ENCODE data around the gene DSN1. TPM values are rescaled to one million over a fixed set of nuclear protein-coding genes. Genes with fewer than 3 reads are reported as not detected.

Gene DSN1
- total RNA-seq, 1 experiment from 2014 or later: 27.2 TPM

DNA sequence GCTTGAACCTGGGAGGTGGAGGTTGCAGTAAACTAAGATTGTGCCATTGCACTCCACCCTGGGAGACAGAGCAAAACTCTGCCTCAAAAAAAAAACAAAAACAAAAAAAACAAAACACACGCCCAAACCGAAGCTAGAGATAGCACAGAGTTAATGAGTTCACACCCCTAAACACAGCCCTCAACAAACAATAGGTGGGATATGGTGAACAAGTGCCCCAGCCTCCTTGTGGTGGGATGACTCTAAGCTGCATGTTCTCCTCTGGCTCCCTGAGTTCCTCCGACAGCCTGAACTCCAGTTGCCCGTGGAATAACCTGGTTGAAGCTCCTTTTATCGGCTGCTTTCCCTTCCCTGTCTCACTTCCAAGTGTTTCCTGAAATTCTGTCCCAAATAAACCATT is 22.1 kb upstream of the DSN1 start:
- H3K9me3 ChIP-seq (ENCODE audit: control insufficient read depth, insufficient read depth, low read depth, low read length): no peaks in the 10 kb centered on the region
- H3K36me3 ChIP-seq (ENCODE audit: control insufficient read depth, insufficient read depth, low read length): peaks cover 21% of the 10 kb centered on the region
- H3K27me3 ChIP-seq (ENCODE audit: control insufficient read depth, insufficient read depth, low read length): no peaks in the 10 kb centered on the region
- TF ChIP-seq SIN3A (IDR thresholded peaks at IDR 0.05; ENCODE audit: borderline replicate concordance, insufficient read depth, low read depth, low read length): no peak
- ATAC-seq: no peak
- POLR2A ChIA-PET: interaction anchor here (0.6 kb wide), 1 partner anchor 235 kb away, joined by 3 read pairs; no protein-coding TSS in a partner anchor
- CTCF ChIA-PET: interaction anchor here (1.5 kb wide), 1 partner anchor 40 kb away, joined by 6 read pairs; no protein-coding TSS in a partner anchor
- intact Hi-C loops (cut with micrococcal nuclease; ENCODE audit: unreplicated experiment) (no loop called here), in situ Hi-C loops (cut with HindIII; ENCODE audit: low pct_unique_long_range_greater_than_20kb, low sequenced_read_pairs) (no loop called here)
- H3K4me3 ChIP-seq (ENCODE audit: low read depth in 2 of 2, low read length in 2 of 2): no peak overlapping the region
- no peaks in the 10 kb centered on the region for H3K4me1 ChIP-seq (ENCODE audit: control insufficient read depth, insufficient read depth, low read length)
- no TSS peak for BruUV-seq (replicated peaks)
- H3K27ac ChIP-seq (ENCODE audit: low read length): no peak overlapping the region
- no peak for DNase-seq (ENCODE audit: low read depth, low spot score)

DNA sequence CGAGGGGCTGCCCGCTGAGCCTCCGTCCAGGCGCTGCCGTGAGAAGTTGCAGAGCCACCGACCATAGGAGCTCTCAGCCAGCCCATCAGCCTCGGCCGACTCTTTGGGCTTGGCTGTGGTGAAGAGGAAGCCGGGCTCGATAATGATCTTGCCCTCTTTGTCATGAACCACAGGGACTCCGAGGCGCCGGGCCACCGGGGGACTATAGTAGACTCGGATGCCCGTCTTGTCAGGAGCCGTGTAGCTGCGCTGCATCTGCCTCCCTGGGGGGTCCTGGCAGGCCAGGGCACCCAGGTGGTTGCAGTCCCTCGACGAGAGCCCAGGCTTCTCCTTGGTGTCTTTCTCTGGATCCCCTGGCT is 20.5 kb upstream of the DSN1 start:
- intact Hi-C loops (cut with micrococcal nuclease; ENCODE audit: unreplicated experiment) (no loop called here), in situ Hi-C loops (cut with HindIII; ENCODE audit: low pct_unique_long_range_greater_than_20kb, low sequenced_read_pairs) (no loop called here)
- Histone ChIP-seq H3K4me1 (ENCODE audit: control insufficient read depth, insufficient read depth, low read length) (no peaks in the 10 kb centered on the region), H3K9me3 (ENCODE audit: control insufficient read depth, insufficient read depth, low read depth, low read length) (no peaks in the 10 kb centered on the region), H3K36me3 (ENCODE audit: control insufficient read depth, insufficient read depth, low read length) (peaks cover 18% of the 10 kb centered on the region), H3K4me3 (ENCODE audit: low read depth in 2 of 2, low read length in 2 of 2) (no peak overlapping the region), H3K27ac (ENCODE audit: low read length) (no peak overlapping the region), H3K27me3 (ENCODE audit: control insufficient read depth, insufficient read depth, low read length) (no peaks in the 10 kb centered on the region)
- no peak for ATAC-seq
- DNase-seq (ENCODE audit: low read depth, low spot score): no peak
- CTCF ChIA-PET: no interaction called here
- TSS peak; percentile 62 for BruUV-seq (replicated peaks)
- POLR2A ChIA-PET: interaction anchor here (0.6 kb wide), 1 partner anchor 17 kb away, joined by 3 read pairs; no protein-coding TSS in a partner anchor
- TF ChIP-seq, protein P1, sequence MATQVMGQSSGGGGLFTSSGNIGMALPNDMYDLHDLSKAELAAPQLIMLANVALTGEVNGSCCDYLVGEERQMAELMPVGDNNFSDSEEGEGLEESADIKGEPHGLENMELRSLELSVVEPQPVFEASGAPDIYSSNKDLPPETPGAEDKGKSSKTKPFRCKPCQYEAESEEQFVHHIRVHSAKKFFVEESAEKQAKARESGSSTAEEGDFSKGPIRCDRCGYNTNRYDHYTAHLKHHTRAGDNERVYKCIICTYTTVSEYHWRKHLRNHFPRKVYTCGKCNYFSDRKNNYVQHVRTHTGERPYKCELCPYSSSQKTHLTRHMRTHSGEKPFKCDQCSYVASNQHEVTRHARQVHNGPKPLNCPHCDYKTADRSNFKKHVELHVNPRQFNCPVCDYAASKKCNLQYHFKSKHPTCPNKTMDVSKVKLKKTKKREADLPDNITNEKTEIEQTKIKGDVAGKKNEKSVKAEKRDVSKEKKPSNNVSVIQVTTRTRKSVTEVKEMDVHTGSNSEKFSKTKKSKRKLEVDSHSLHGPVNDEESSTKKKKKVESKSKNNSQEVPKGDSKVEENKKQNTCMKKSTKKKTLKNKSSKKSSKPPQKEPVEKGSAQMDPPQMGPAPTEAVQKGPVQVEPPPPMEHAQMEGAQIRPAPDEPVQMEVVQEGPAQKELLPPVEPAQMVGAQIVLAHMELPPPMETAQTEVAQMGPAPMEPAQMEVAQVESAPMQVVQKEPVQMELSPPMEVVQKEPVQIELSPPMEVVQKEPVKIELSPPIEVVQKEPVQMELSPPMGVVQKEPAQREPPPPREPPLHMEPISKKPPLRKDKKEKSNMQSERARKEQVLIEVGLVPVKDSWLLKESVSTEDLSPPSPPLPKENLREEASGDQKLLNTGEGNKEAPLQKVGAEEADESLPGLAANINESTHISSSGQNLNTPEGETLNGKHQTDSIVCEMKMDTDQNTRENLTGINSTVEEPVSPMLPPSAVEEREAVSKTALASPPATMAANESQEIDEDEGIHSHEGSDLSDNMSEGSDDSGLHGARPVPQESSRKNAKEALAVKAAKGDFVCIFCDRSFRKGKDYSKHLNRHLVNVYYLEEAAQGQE (IDR thresholded peaks at IDR 0.05; ENCODE audit: insufficient read depth in 1 of 2, low read depth in 2 of 2, low read length in 1 of 2): no peak
- TF ChIP-seq POLR2AphosphoS5 (IDR thresholded peaks at IDR 0.05; ENCODE audit: low read depth, low read length) (no peak), SIN3A (IDR thresholded peaks at IDR 0.05; ENCODE audit: borderline replicate concordance, insufficient read depth, low read depth, low read length) (no peak), TCF7L2 (IDR thresholded peaks at IDR 0.05; ENCODE audit: low read depth, low read length) (no peak)
- TF ChIP-seq, protein P2, sequence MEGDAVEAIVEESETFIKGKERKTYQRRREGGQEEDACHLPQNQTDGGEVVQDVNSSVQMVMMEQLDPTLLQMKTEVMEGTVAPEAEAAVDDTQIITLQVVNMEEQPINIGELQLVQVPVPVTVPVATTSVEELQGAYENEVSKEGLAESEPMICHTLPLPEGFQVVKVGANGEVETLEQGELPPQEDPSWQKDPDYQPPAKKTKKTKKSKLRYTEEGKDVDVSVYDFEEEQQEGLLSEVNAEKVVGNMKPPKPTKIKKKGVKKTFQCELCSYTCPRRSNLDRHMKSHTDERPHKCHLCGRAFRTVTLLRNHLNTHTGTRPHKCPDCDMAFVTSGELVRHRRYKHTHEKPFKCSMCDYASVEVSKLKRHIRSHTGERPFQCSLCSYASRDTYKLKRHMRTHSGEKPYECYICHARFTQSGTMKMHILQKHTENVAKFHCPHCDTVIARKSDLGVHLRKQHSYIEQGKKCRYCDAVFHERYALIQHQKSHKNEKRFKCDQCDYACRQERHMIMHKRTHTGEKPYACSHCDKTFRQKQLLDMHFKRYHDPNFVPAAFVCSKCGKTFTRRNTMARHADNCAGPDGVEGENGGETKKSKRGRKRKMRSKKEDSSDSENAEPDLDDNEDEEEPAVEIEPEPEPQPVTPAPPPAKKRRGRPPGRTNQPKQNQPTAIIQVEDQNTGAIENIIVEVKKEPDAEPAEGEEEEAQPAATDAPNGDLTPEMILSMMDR (IDR thresholded peaks at IDR 0.05): no peak

DNA sequence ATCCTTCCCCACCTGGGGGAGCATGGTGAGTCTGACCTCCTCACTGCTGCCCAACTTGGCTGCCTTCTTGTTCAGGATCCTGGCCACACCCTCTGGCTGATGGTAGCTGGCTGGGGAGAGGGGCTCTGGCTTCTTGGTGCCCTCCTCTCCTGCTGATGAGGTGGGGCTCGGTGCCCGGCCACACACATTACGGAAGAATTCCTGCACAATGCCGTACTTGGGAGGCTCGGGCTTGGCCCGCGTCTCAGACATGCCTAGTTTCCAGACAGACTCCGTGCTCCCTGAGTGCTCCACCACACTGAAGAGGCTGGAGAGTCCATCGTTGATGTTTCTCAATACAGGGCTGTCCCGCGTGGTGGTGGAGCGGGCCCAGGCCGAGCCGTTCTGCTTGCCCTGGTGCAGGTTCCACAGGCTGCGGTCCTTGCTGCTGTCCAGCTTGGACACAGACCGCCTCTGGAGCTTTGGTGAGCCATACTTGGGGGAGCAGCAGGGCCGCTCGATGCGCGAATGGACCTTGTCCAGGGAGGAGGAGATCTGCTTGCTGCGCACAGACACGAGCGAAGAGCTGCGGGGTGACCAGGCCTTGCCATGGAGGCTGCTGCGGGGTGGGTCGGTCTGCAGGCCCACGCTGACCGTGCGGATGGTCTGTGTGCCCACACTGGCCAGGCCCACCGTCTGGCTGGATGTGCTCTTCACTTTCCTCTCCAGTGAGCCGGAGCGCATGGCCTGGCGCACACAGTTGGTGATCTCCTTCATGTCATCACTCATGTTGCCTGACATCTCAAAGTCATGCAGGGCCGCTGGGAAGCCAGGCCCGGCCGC is 19.9 kb upstream of the DSN1 start:
- intact Hi-C loops (cut with micrococcal nuclease; ENCODE audit: unreplicated experiment): no loop called here

More for the DNA sequence above, 19.9 kb upstream of the DSN1 start:
- peaks cover 17% of the 10 kb centered on the region for H3K36me3 ChIP-seq (ENCODE audit: control insufficient read depth, insufficient read depth, low read length)
- H3K27me3 ChIP-seq (ENCODE audit: control insufficient read depth, insufficient read depth, low read length): no peaks in the 10 kb centered on the region
- DNase-seq (ENCODE audit: low read depth, low spot score): no peak
- H3K27ac ChIP-seq (ENCODE audit: low read length): no peak overlapping the region
- ATAC-seq: no peak
- POLR2A ChIA-PET: no interaction called here
- H3K9me3 ChIP-seq (ENCODE audit: control insufficient read depth, insufficient read depth, low read depth, low read length): no peaks in the 10 kb centered on the region
- TF ChIP-seq POLR2AphosphoS5 (IDR thresholded peaks at IDR 0.05; ENCODE audit: low read depth, low read length): no peak
- TF ChIP-seq, protein P1 (IDR thresholded peaks at IDR 0.05; ENCODE audit: insufficient read depth in 1 of 2, low read depth in 2 of 2, low read length in 1 of 2): no peak
- H3K4me3 ChIP-seq (ENCODE audit: low read depth in 2 of 2, low read length in 2 of 2): no peak overlapping the region
- no TSS peak for BruUV-seq (replicated peaks)
- in situ Hi-C loops (cut with HindIII; ENCODE audit: low pct_unique_long_range_greater_than_20kb, low sequenced_read_pairs): no loop called here
- CTCF ChIA-PET: no interaction called here
- no peaks in the 10 kb centered on the region for H3K4me1 ChIP-seq (ENCODE audit: control insufficient read depth, insufficient read depth, low read length)

All from Panc1 (cell line).